Right lobe of liver (tissue), 4 donors: ENCODE measurements around the gene NT5C3A.
"Not testable (repeated sequence)": the region's sequence is repeated elsewhere in the genome, so short reads cannot be mapped to it uniquely, and the experiment has no call there.

Source experiments
- POLR2A ChIP-seq: fragments of 450-650 bp; IDR thresholded peaks from one replicate; pipeline ENCODE4 v1.6.1; 2017; ENCODE audit warnings: antibody characterized with exemption, mild to moderate bottlenecking
- TF ChIP-seq, protein P1 (sequence below), 4 donors: fragments of 200-600 bp in 3 of 4; fragments of 450-650 bp in 1 of 4; IDR thresholded peaks; one replicate each; pipeline versions ENCODE4 v1.5.1 to v1.8.0; 2016 to 2022; ENCODE audit warnings: antibody characterized with exemption in 4 of 4, mild to moderate bottlenecking in 2 of 4
- donor health status: DM: no; HTN: no; CAD: no.
- donor health status: DM: no; HTN: no; CAD: no.
- donor health status: DM: no; HTN: yes; CAD: no.

- not testable (repeated sequence) for TF ChIP-seq POLR2A
- TF ChIP-seq, protein P1, sequence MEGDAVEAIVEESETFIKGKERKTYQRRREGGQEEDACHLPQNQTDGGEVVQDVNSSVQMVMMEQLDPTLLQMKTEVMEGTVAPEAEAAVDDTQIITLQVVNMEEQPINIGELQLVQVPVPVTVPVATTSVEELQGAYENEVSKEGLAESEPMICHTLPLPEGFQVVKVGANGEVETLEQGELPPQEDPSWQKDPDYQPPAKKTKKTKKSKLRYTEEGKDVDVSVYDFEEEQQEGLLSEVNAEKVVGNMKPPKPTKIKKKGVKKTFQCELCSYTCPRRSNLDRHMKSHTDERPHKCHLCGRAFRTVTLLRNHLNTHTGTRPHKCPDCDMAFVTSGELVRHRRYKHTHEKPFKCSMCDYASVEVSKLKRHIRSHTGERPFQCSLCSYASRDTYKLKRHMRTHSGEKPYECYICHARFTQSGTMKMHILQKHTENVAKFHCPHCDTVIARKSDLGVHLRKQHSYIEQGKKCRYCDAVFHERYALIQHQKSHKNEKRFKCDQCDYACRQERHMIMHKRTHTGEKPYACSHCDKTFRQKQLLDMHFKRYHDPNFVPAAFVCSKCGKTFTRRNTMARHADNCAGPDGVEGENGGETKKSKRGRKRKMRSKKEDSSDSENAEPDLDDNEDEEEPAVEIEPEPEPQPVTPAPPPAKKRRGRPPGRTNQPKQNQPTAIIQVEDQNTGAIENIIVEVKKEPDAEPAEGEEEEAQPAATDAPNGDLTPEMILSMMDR (IDR thresholded peaks at IDR 0.05), result not testable (repeated sequence)
Observed at GRCh38 chr7:33003111-33003510, 59.5 kb downstream of the NT5C3A start.
